C4-2B (cell line): ENCODE results near the gene RFC5.

Experiments used
- CTCF ChIP-seq: fragments of 450-650 bp; conservative IDR thresholded peaks from 2 replicates; pipeline ENCODE4 v1.5.1; 2017; ENCODE audit warnings: mild to moderate bottlenecking
- ZFX ChIP-seq: fragments of 450-650 bp; IDR thresholded peaks from 2 replicates; pipeline ENCODE4 v1.6.1; 2017

- no peak for TF ChIP-seq CTCF
- TF ChIP-seq ZFX = no peak
These were observed 3.2 kb upstream of the RFC5 start for GRCh38 chr12:118013283-118013682.
